A549 (cell line): Measurements from ENCODE around the gene PIP5K1A. TPM values are rescaled to one million over a fixed set of nuclear protein-coding genes. Genes with fewer than 3 reads are reported as not detected.
"Not testable (repeated sequence)": the region's sequence is repeated elsewhere in the genome, so short reads cannot be mapped to it uniquely, and the experiment has no call there.

Experiments
- ATAC-seq, 2 experiments: fragments of 200-7000 bp in 1 of 2; fragments of >200 bp in 1 of 2; cut with Nextera tagmentation in 1 of 2; cut with Tn5 transposase in 1 of 2; 3 replicates each; pipeline versions ENCODE4 v1.8.0 to v1.9.1; 2018 to 2020; ENCODE audit warnings: mild to moderate bottlenecking in 1 of 2, moderate library complexity in 1 of 2
- CTCF ChIA-PET: fragments of 300-600 bp; sonication (Branson Sonifier 250); formaldehyde crosslinking; extraction: SDS; loops from one replicate; lab custom pipeline; 2021; ENCODE audit warnings: antibody characterized with exemption, inconsistent platforms; lab: Yijun Ruan, JAX
- POLR2A ChIA-PET: fragments of 350-600 bp; formaldehyde crosslinking; extraction: SDS; loops from one replicate; lab custom pipeline; 2021; ENCODE audit warnings: antibody characterized with exemption, inconsistent platforms; lab: Yijun Ruan, JAX
- DNase-seq, 2 experiments: peaks; one replicate each; pipeline versions ENCODE4 v3.0.0 to v3.0.0-alpha.2; 2011 to 2016; ENCODE audit warnings: low read depth in 1 of 2, low spot score in 1 of 2
- FAIRE-seq: peaks from 2 replicates; lab custom pipeline; 2011; peaks lifted over from hg19 to GRCh38; lab: Jason Lieb, UNC
- H3K27ac ChIP-seq, 2 experiments: fragments of >200 bp; sonication (Bioruptor Twin); formaldehyde crosslinking; 3 replicates each; pipeline ENCODE4 v1.5.1; 2016 to 2017
- H3K4me1 ChIP-seq: fragments of >200 bp; sonication (Bioruptor Twin); formaldehyde crosslinking; 3 replicates; pipeline ENCODE4 v1.6.1; 2016
- H3K4me2 ChIP-seq: fragments of >200 bp; sonication (Bioruptor Twin); formaldehyde crosslinking; 3 replicates; pipeline ENCODE4 v1.6.1; 2016
- H3K4me3 ChIP-seq: fragments of >200 bp; sonication (Bioruptor Twin); formaldehyde crosslinking; 3 replicates; pipeline ENCODE4 v1.5.1; 2016
- H3K9me3 ChIP-seq: fragments of >200 bp; sonication (Bioruptor Twin); formaldehyde crosslinking; 3 replicates; pipeline ENCODE4 v1.6.1; 2016
- CEBPB ChIP-seq, 2 experiments: fragments of >200 bp in 1 of 2; sonication (Bioruptor Twin) in 1 of 2; formaldehyde crosslinking in 1 of 2; IDR thresholded peaks; 2 replicates each; pipeline ENCODE4 v1.6.1; 2012 to 2016
- CHD4 ChIP-seq: fragments of 200-600 bp; sonication (generic); IDR thresholded peaks from 2 replicates; pipeline ENCODE4 v1.6.1; 2016; ENCODE audit warnings: antibody characterized with exemption, mild to moderate bottlenecking, borderline replicate concordance
- CTCF ChIP-seq: fragments of >200 bp; sonication (Bioruptor Twin); formaldehyde crosslinking; IDR thresholded peaks from 3 replicates; pipeline ENCODE4 v1.5.1; 2016
- ESRRA ChIP-seq: fragments of 150-350 bp; IDR thresholded peaks from 2 replicates; pipeline ENCODE4 v1.6.1; 2014; ENCODE audit warnings: mild to moderate bottlenecking, low read length, borderline replicate concordance
- FOSB ChIP-seq: fragments of 250-450 bp; sonication (Bioruptor Pico); IDR thresholded peaks from 2 replicates; pipeline ENCODE4 v1.5.0; 2020; ENCODE audit warnings: mild to moderate bottlenecking, moderate library complexity
- FOSL2 ChIP-seq, 2 experiments: fragments of 450-650 bp in 1 of 2; fragments of >200 bp in 1 of 2; sonication (Bioruptor Twin) in 1 of 2; formaldehyde crosslinking; IDR thresholded peaks; 2 replicates each; pipeline versions ENCODE4 v1.5.0 to v1.6.1; 2016 to 2020; ENCODE audit warnings: mild to moderate bottlenecking in 1 of 2, moderate library complexity in 1 of 2
- FOXS1 ChIP-seq: fragments of 250-450 bp; sonication (Bioruptor Pico); IDR thresholded peaks from 2 replicates; pipeline ENCODE4 v1.5.0; 2020; ENCODE audit warnings: mild to moderate bottlenecking, moderate library complexity
- GATA3 ChIP-seq: IDR thresholded peaks from 2 replicates; pipeline ENCODE4 v1.6.1; 2012; ENCODE audit warnings: borderline replicate concordance
- HEYL ChIP-seq: fragments of 250-450 bp; sonication (Bioruptor Pico); IDR thresholded peaks from 2 replicates; pipeline ENCODE4 v1.8.0; 2021; ENCODE audit warnings: mild to moderate bottlenecking, moderate library complexity
- HOXA7 ChIP-seq: fragments of 250-450 bp; sonication (Bioruptor Pico); IDR thresholded peaks from 2 replicates; pipeline ENCODE4 v1.5.0; 2020; ENCODE audit warnings: mild to moderate bottlenecking, moderate library complexity
- KDM1A ChIP-seq: fragments of 200-600 bp; sonication (generic); IDR thresholded peaks from 2 replicates; pipeline ENCODE4 v1.6.1; 2016; ENCODE audit warnings: low read depth, mild to moderate bottlenecking
- NPAS2 ChIP-seq: fragments of 250-450 bp; sonication (Bioruptor Pico); IDR thresholded peaks from 2 replicates; pipeline ENCODE4 v1.8.0; 2022; ENCODE audit warnings: mild to moderate bottlenecking, moderate library complexity, borderline replicate concordance
- PBX3 ChIP-seq: IDR thresholded peaks from 2 replicates; pipeline ENCODE4 v1.6.1; 2012
- PHF8 ChIP-seq: fragments of 200-600 bp; sonication (generic); IDR thresholded peaks from 2 replicates; pipeline ENCODE4 v1.6.1; 2016; ENCODE audit warnings: low read depth, mild to moderate bottlenecking, antibody characterized with exemption, moderate library complexity, borderline replicate concordance
- RAD21 ChIP-seq, 2 experiments: fragments of >200 bp in 1 of 2; sonication (Bioruptor Twin) in 1 of 2; formaldehyde crosslinking in 1 of 2; IDR thresholded peaks in 1 of 2; conservative IDR thresholded peaks in 1 of 2; 2 replicates in 1 of 2; 3 replicates in 1 of 2; pipeline ENCODE4 v1.6.1; 2012 to 2018; ENCODE audit warnings: inconsistent platforms in 1 of 2
- RFX5 ChIP-seq: fragments of 450-650 bp; IDR thresholded peaks from 2 replicates; pipeline ENCODE4 v1.7.1; 2014; ENCODE audit warnings: antibody characterized with exemption, mild to moderate bottlenecking, moderate library complexity
- ZFP36 ChIP-seq: fragments of 450-650 bp; IDR thresholded peaks from 2 replicates; pipeline ENCODE4 v1.6.1; 2014; ENCODE audit warnings: borderline replicate concordance; ENCODE audit not compliant: partially characterized antibody
- WGBS: methylation state at CpG from one replicate; pipeline ENCODE4 v1.1.6; 2017; ENCODE audit errors: missing lambda C conversion rate; 5-methylcytosine and 5-hydroxymethylcytosine counted together
- polyA plus RNA-seq, 4 experiments: library from polyadenylated mRNA; depleted of rRNA in 3 of 4; stranded (reverse); fragments of >200 nt; fragmentation: RNase III in 1 of 4; extraction: RNeasy Plus Mini Kit Qiagen cat#74134 plus additional on column Dnase treatment in 1 of 4; gene quantifications; 2 replicates in 3 of 4; 3 replicates in 1 of 4; pipeline ENCODE4 v1.2.3, GENCODE V29; 2011 to 2017
- TF ChIP-seq, protein P1 (sequence below): fragments of 250-450 bp; sonication (Bioruptor Pico); IDR thresholded peaks from 2 replicates; pipeline ENCODE4 v1.5.0; 2020; ENCODE audit warnings: low read depth, mild to moderate bottlenecking, moderate library complexity
- TF ChIP-seq, protein P2 (sequence below): fragments of 450-650 bp; IDR thresholded peaks from 2 replicates; pipeline ENCODE4 v1.6.1; 2014; ENCODE audit warnings: antibody characterized with exemption
- TF ChIP-seq, protein P3 (sequence below): fragments of >200 bp; sonication (Bioruptor Twin); formaldehyde crosslinking; IDR thresholded peaks from 2 replicates; pipeline ENCODE4 v1.6.1; 2016

The PIP5K1A gene
- polyA plus RNA-seq, 2 of the 4 experiments (the other 2 are of a cell fraction) = 50.0 to 129 TPM

- DNase-seq (peak in 1 of 2 experiments; percentile 65), FAIRE-seq (no peak), ATAC-seq (peak in 1 of 2 experiments; percentile 5; a peak in 3 of 6 replicates)
- Histone ChIP-seq H3K4me3 (peak overlapping the region; percentile 78), H3K27ac (peak overlapping the region; percentile 95), H3K4me1 (peaks cover 30% of the 10 kb centered on the region), H3K9me3 (no peaks in the 10 kb centered on the region), H3K4me2 (peak overlapping the region; percentile 87)
- no peak for TF ChIP-seq FOSB (CRISPR knock-in tag)
- TF ChIP-seq PBX3 = no peak
- no peak for TF ChIP-seq FOSL2 (IDR thresholded peaks at IDR 0.05)
- peak; percentile 39 for TF ChIP-seq FOSL2 (CRISPR knock-in tag; IDR thresholded peaks at IDR 0.05)
- TF ChIP-seq, protein P1, sequence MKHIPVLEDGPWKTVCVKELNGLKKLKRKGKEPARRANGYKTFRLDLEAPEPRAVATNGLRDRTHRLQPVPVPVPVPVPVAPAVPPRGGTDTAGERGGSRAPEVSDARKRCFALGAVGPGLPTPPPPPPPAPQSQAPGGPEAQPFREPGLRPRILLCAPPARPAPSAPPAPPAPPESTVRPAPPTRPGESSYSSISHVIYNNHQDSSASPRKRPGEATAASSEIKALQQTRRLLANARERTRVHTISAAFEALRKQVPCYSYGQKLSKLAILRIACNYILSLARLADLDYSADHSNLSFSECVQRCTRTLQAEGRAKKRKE (CRISPR knock-in tag) = no peak
- peak; percentile 67; the same call in 1 of the 2 replicates for TF ChIP-seq KDM1A
- no peak for TF ChIP-seq ESRRA
- TF ChIP-seq ZFP36 = no peak
- no peak for TF ChIP-seq NPAS2 (CRISPR knock-in tag)
- TF ChIP-seq RFX5 = no peak
- TF ChIP-seq GATA3 = no peak
- TF ChIP-seq RAD21 (conservative IDR thresholded peaks at IDR 0.05 in 1 of 2, IDR thresholded peaks at IDR 0.05 in 1 of 2) = no peak
- no peak for TF ChIP-seq CTCF
- TF ChIP-seq, protein P2, sequence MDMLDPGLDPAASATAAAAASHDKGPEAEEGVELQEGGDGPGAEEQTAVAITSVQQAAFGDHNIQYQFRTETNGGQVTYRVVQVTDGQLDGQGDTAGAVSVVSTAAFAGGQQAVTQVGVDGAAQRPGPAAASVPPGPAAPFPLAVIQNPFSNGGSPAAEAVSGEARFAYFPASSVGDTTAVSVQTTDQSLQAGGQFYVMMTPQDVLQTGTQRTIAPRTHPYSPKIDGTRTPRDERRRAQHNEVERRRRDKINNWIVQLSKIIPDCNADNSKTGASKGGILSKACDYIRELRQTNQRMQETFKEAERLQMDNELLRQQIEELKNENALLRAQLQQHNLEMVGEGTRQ = no peak
- TF ChIP-seq PHF8 = no peak
- TF ChIP-seq CHD4 = peak; percentile 63; the same call in 1 of the 2 replicates
- no peak for TF ChIP-seq FOXS1 (CRISPR knock-in tag)
- 1% methylated on average over 10 of the region's 10 CpGs for WGBS
- POLR2A ChIA-PET = interaction anchor here (1.4 kb wide), 1 partner anchor 8 kb away, joined by 7 read pairs; the partner anchor contains the start of gene VPS72
- CTCF ChIA-PET = interaction anchor here (1.2 to 5.8 kb wide), 3 partner anchors 28 to 53 kb away, joined by 3 to 48 read pairs (median 4); no protein-coding TSS in a partner anchor
These were observed 494 bp upstream of the PIP5K1A start for GRCh38 chr1:151197863-151198253.

DNA sequence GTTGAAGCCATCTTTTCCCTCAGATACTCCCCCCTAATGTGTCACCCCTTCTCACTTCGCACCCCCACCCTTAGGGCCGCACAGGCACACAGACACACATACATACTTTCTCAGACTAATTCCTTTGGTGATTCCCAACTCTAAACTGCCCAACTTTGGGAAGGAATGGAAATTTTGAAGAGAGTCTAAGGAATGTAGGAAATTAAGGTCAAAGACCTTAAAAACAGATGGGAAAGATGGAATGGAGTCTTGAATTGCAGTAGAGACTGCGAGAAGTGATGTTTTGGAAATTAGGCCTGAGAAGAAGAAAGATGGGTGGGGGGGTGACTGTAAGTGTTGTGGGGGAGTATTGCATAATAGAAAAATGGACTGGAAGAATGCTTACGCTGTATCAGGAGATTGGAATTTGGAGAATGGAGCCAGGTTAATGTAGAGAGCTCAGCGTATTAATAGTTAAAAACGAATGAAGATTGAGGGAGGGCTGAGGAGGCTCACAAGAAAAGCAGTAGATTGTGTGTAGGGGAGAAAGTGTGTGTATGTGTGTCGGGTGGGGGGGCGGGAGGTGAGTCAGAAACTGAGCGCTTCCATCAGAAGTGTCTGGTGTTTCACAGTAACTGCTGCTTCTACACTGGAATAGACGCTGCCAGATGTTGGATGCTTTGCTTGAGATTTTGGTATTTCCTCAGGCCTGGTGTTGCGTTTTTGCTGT lies 1.7 kb downstream of the PIP5K1A start:
- CTCF ChIA-PET = interaction anchor here (0.6 to 5.8 kb wide), 5 partner anchors 11 to 141 kb away, joined by 3 to 48 read pairs (median 3); partner anchors contain the start of gene VPS72
- ATAC-seq = no peak
- 0 out of 2 replicates have a peak, but pooled peaks have one; percentile 13 for TF ChIP-seq HOXA7 (CRISPR knock-in tag)
- TF ChIP-seq, protein P3, sequence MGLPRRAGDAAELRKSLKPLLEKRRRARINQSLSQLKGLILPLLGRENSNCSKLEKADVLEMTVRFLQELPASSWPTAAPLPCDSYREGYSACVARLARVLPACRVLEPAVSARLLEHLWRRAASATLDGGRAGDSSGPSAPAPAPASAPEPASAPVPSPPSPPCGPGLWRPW = no peak
- TF ChIP-seq FOSL2 (IDR thresholded peaks at IDR 0.05) = no peak
- peak; percentile 34 for TF ChIP-seq FOSL2 (CRISPR knock-in tag; IDR thresholded peaks at IDR 0.05)
- peak; percentile 71 to 89 for TF ChIP-seq CEBPB (IDR thresholded peaks at IDR 0.05)
- TF ChIP-seq HEYL (CRISPR knock-in tag) = no peak

GRCh38 chr1:151205381-151205965 lies 7.1 kb downstream of the PIP5K1A start:
- FAIRE-seq, H3K4me3 ChIP-seq, ATAC-seq, H3K4me2 ChIP-seq, H3K9me3 ChIP-seq, DNase-seq, H3K27ac ChIP-seq: not testable (repeated sequence)
- POLR2A ChIA-PET = interaction anchor here (0.7 kb wide), 1 partner anchor 13 kb away, joined by 4 read pairs; no protein-coding TSS in a partner anchor
- WGBS = 91% methylated on average over 12 of the region's 12 CpGs
- H3K4me1 ChIP-seq = peaks cover 11% of the 10 kb centered on the region; the same call in 1 of the 3 replicates
- CTCF ChIA-PET = interaction anchor here (1.1 to 1.6 kb wide), 2 partner anchors 46 to 108 kb away, joined by 3 read pairs; no protein-coding TSS in a partner anchor

More for the DNA sequence above, 1.7 kb downstream of the PIP5K1A start:
- FAIRE-seq (no peak), DNase-seq (peak; percentile 46 to 54)
- POLR2A ChIA-PET = interaction anchor here (1.8 kb wide), 1 partner anchor 10 kb away, joined by 4 read pairs; the partner anchor contains the start of gene VPS72
- H3K4me1 ChIP-seq = peaks cover 23% of the 10 kb centered on the region
- H3K4me3 ChIP-seq = peak overlapping the region; percentile 78
- peak overlapping the region; percentile 87 for H3K4me2 ChIP-seq
- WGBS = 6% methylated on average over 10 of the region's 11 CpGs
- H3K9me3 ChIP-seq = no peaks in the 10 kb centered on the region
- peak overlapping the region; percentile 95 for H3K27ac ChIP-seq
